NCI-H1105 treated with DMSO at 0.1 percent for 48 hours (cell line): ENCODE data around the gene SP2.
A peak's percentile ranks its signal among the peaks of the same experiment; 100 is the strongest.

Source experiments
- DNase-seq: peaks from one replicate; lab custom pipeline; 2025; lab: John Stamatoyannopoulos, UW

Gene SP2

DNA sequence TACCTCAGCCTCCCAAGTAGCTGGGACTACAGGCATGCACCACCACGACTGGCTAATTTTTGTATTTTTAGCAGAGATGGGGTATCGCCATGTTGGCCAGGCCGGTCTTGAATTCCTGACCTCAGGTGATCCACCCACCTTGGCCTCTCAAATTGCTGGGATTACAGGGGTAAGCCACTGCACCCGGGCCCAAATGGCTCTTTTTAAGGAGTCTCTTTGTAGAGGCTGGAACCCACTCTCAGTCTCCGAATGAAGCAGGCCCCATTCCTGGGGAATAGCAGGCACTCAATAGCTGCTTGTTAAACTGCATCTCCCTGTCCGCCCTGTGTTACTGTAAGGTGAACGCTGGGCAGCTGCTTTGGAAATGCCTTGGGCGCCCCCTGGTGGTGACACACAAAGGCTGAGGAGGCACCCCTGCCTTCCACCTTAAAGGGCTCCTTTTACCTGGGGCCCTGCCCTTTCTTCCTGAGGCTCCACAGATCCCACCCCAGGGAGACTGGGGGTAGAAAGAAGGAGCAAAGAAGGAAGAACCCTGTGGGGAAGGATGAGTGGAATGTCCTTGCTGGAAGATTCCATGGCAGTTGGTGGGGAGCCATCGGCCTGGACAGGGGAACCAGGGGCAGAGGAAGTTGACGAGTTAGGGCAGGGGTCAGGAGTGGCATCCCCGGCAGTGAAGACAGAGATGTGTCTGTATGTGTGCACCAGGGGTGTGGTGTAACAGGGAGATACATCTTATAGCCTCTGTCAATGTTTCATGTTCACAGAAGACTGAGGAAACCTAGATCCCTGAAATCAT lies 6.1 kb upstream of the SP2 start:
- DNase-seq, result peak; percentile 77

DNA sequence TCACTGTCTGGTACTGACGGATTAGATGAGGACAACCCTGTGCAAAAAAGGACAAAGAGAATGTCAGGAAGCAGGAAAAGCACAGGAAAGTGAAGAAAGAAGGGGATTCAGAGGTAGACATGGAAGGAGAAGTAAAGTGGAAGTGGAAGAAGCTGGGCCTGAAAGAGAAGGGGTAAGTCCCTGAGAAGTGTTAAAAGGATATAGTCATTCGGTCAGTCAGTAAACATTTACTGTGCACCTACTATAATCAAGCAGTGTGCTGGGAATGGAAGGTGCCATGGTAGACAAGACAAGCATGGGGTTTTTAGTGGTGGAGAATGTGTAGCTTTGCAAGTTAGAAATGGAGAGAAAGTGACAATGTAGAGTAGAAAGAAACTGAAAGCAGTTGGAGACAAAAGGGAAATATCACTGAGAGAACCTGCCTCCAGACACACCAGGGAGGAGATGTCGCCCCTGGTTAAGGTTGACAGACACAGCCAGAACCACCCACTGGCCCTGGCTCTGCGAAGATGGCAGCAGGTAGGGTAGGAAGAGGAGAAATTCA lies 4.4 kb upstream of the SP2 start:
- DNase-seq, result no peak

DNA sequence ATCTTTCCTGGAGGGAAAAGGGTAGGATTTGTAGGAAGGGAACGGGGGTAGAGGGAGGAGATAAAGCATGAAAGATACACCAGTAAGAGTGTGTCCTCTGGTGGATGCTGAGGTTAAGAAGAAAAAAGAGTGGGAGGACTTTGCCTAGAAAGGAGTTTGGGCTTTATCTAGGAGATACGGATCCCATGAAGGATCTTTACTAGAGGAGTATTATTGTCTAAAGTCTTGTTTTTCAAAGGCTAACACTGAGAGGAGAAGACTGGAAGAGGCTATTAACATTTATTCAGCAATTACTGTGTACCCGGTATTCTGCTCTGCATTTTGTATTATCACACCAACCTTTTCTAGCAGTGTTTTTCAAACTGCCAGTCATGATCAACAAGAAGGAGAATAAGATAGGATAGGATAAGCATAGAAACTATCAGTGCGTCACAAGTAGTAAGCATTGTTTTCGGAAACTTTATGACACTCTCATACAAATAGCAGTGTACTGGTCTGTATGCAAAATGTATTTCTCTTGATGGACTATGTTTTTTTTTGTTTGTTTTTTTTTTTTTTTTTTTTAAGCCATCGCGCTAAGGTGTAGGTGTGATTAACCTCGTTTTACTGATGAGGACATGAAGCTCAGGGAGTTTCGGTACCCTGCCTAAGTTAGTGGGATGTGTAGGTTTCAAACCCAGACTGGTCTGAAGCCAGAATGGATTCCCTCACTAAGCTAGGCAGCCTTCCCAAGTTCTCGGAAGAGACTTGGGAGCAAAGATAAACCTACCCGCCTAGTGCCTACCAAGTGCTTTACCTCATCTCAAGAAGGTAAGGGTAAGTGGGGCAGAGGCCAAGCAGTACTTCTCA lies 1.3 kb upstream of the SP2 start:
- DNase-seq, result peak; percentile 8

DNA sequence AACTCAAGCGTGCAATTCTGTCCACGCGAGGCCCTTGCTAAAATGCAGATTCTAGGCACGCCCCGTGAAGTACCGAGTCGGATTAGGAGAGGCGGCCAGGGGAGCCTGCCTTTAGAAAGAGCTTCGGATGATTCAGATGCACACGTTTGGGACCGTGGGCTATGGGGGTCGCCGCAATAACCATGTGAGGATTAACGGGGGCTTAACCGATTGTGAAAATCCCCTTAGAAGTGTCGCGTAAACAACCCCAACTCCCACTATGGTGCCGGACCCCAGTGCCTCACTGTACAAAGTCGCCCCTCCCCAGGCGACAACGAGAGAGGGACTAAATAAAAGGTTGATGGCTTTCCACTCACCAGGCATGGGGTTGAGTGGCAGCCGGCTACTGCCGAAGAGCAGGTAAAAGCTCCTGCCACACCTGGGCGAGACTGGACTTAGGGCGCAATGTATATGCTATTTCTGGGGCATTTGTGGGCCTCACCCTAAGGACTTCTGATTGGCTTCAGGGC lies 635 bp upstream of the SP2 start:
- no peak for DNase-seq

DNA sequence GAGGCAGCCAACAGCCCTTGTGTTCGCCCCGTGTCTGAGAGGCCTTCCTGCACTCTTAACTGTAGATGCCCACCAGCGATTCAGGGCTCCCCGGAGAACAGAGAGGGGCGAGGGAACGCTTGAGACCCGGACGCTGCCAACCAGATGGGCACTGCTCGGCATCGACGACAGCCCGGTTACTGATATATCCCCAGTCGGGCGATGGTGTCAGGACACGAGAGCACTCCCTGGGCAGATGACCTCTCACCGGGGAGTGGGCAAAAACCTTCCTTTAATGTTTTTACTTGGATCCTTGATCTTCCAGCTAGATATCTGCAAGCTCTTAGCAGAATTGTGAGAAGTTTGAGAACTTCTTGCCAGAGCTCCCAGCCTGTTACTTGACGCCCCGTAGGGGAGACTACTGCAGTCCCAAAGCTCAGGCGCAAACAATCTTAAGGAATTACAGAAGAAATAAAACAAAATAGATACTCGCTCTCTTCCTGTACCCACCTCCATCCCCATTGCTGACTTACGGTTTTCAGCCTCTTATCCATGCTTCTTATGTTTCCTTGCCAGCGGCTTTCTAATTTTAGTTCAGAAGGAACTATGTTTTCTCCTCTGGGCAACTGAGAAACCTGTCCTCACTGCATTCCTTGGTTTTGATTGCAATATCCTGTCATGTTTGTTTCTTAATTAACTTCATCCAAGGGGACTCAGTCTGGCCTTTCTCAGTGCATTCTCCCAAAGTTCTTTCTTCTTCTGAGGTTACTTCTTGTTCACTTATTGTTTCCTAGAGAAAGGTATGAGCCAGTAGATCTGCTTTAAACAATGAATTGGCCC lies 845 bp downstream of the SP2 start:
- DNase-seq, result no peak

DNA sequence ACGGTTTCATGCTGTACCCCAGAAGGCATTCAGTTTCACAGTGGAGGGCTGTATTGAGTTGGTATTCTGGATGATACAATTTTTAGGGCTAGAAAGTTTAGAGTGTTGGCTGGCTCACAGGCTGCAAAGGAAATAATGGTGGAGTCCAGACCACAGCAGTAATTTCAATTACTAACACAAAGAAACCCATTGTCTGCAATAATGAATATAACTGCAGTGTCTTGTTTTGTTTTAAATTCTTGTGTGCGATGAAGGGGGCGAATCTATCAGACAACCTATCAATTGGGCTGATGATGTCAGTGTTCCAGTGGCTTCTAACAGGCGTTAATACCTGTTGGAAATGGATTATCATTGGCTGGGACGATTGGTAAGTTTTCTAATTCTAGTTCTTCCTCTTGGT lies 1.5 kb downstream of the SP2 start:
- DNase-seq, result no peak

DNA sequence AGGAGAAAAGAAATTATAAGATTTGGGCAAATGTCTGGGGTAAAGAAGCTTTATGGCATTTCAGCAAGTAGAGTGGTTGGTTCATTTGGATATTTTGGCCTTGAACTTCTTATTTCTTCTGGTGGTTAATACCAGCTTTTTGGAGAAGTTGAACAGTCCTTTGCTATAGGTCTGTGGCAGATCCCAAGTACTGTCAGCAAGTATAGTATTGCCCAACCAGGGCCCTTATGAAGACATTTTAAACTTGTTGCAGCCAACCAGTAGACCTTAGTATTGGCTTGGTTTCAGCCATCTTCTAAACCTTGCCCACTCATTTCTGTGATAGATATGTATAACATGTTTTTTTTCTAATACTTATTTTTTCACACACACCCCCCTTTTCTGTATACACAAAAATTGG lies 2.2 kb downstream of the SP2 start:
- DNase-seq, result no peak

DNA sequence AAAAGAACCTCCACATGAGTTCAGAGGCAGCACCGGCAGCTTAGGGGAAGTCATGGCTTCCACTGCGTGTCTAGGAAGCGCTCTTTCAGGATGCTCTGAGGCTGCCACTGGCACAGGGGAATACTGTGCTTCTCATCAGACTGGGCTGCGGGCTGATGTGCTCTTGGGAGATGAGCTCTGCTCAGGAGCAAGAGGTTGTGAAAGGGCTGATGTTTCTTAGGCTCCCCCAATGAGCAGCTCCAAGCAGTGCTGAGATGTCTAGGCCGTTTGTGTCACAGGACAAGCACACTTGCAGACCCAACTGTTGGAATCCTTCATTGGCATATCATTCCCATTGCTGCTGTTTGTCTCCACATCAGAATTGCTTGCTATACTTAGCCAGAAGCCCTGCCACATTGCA lies 3.6 kb downstream of the SP2 start:
- no peak for DNase-seq

DNA sequence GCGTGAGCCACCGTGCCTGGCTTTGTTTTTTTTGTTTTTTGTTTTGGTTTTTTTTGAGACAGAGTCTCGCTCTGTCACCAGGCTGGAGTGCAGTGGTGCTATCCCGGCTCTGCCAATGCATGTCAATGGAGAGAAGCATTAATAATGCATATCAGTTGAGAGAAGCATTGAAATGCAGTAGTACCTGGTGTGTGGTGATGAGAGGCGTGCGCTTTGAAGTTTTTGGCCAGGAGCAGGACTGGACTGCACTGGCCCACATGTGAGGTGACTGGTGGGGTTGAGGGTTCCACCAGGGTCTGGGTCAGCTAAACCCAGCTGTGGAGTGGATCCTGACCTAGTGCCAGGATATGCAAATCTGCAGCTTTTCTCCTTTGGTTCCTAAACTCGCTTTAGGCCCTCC lies 5.4 kb downstream of the SP2 start:
- DNase-seq, result no peak

DNA sequence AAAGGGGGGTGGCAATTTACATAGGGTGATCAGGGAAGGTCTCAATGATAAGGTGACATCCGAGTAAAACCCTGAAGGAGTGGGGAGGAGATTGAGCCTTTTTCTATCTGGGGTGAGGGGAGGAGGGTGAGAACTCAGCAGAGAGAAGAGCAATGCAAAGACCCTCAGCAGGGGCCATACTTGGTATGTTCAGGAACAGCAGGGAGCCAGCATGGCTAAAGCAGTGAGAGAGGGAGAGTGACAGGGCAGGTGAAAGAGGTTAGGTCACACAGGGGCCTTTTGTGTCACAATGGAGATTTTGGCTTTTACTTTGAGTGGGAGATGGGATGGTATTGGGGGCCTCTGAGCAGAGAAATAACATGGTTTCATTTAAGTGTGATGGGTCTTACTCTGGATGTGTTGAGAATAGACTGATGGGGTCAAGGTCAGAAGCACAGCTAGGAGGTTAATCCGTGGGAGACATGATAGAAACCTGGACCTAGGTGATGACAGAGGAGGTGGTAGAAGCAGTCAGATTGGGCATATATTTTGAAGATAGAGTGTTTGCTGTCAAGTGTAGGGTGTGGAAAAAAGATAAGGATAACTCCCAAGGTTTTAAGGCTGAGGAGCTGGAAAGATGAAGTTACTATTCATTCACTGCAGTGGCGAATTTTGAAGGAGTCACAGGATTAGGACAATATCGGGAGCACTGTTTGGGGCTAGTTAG lies 6.2 kb downstream of the SP2 start:
- no peak for DNase-seq

DNA sequence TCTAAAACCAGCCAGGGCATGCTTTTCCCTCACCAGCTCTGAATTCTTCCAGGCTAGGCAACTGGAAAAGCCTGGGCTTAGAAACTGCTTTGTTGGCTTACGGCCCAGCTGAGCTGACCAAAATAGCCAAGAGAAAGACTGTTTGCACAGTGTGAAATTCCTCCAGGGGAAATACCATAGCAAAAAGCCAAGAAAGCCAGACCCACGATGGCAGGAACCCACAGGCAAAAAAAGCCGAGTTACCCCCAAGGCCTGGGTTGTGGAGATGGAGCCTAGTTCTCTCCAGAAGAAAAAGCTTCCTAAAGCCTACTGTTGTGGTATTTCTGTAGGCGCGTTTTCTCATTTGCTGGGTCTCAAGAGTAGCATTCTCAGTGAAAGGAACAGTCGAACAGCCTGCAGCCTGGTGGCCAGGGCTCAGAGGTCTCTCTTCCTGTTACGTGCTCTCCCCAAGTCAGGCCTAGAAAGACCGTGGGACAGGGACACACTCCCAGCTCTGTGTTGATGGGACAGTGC lies 9.2 kb downstream of the SP2 start:
- no peak for DNase-seq

DNA sequence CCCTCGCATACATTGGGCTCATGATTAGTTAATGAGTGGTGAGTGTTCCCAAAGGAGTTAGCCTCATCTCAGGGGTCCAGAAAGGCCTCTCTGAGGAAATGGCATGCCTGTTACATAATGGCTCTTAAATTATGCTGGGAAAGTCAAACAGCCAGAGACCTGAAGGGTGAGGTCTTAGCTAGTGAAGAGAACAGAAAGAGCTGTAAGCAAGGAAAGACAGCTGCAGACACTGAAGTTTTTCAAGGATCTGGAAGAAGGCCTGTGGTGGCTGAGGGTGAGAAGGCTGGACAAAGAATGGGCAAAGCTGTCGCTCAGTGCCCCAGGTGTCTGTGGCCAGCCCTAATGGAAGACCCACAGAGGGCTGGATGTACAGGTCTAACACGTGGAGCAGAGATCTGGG lies 10.4 kb downstream of the SP2 start:
- DNase-seq, result no peak

DNA sequence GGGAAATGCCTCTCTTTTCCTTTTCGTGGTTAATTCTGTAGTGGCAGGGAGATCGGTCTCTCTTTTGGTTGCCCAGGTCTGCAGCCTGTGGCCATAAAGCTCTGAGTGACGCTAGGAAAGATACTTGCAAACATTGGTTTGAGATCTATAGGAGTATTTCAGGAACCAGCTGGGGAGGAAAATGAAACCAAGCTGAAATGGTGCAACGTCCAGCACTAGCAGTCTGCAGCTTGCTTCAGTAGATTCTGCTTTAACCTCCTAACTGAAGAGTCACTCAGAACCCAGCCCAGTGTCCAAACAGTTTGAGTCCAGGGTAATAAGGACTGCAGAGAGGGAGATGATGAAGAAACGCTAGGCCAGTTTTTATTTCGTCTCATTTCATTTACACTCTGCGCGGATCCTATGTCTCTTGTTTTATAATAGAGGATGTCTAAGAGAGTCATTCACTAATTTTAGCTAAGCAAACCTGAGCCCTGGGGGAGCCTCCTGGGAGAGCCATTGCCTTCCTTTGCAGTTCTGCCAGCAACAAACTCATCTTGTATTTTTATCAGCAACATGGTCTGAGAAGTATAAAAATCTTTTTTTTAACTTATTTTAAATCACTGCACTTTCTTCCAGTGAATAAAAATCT lies 12.0 kb downstream of the SP2 start:
- DNase-seq, result no peak

DNA sequence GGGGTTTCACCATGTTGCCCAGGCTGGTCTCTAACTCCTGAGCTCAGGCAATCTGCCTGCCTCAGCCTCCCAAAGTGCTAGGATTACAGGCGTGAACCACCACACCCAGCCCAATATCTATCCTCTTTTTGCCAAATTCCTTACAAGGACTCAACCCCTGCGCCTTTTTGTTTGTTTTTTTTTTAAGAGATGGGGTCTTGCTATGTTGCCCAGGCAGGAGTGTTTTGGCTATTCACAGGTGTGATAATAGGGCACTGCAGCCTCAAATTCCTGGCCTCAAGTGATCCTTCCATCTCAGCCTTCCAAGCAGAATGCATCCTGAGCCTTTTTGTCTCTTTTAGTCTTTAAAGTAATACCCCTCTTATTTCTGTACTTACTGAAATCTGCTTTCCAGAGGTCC lies 17.0 kb downstream of the SP2 start:
- DNase-seq, result no peak

DNA sequence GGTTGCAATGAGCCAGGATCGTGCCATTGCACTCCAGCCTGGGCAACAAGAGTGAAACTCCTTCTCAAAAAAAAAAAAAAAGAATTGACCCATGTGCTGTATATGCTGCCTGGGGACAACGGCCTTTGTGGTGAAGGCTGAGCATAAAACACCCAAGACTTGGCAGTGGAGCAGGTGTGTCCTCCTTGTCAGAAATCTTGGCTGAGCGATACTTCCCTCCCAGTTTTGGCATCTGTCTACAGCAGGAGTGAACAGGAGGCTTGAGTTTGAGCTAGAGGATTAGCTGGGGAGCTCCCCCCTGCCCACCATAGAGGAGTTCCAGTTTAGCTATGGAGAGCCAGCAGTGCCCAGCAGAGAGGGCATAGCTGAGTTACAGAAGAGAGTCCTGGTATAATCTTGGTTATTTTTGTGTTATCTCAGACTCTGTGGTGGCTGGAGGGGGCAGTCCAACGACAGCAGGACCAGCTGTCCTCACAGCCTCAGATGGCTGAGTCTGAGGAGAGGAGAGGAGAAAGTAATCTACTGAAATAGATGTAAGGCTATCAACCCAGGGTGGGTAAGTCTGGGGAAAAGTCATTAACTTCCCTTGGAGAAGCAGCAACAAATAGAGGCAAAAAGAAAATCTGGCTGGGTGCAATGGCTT lies 18.4 kb downstream of the SP2 start:
- no peak for DNase-seq

DNA sequence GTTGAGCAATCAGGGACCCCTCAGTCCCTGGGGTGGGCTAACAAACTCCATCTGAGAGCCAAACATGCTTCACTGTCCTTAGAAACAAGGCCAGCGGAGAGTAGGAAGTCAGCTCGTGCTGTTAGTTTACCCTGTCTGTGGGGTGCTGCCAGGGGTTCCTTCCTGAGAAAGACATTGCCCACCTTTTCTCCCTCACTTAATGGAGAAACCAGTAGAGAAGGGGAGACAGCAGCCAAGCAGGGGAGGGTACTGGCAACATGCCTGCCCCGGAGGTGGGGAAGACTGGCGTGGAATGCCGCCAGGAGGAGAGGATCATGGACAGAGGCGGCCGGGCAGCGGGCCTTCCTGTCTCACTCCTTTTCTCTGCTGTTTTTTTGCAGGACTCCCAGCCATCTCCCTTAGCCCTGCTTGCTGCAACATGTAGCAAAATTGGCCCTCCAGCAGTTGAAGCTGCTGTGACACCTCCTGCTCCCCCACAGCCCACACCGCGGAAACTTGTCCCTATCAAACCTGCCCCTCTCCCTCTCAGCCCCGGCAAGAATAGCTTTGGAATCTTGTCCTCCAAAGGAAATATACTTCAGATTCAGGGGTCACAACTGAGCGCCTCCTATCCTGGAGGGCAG lies 19.9 kb downstream of the SP2 start:
- no peak for DNase-seq

DNA sequence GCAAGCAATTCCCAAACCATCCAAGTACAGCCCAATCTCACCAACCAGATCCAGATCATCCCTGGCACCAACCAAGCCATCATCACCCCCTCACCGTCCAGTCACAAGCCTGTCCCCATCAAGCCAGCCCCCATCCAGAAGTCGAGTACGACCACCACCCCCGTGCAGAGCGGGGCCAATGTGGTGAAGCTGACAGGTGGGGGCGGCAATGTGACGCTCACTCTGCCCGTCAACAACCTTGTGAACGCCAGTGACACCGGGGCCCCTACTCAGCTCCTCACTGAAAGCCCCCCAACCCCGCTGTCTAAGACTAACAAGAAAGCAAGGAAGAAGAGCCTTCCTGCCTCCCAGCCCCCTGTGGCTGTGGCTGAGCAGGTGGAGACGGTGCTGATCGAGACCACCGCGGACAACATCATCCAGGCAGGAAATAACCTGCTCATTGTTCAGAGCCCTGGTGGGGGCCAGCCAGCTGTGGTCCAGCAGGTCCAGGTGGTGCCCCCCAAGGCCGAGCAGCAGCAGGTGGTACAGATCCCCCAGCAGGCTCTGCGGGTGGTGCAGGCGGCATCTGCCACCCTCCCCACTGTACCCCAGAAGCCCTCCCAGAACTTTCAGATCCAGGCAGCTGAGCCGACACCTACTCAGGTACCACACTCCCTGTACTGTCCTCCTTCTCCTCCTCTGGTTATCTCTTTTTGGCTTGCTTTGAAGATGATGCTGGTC lies 20.6 kb downstream of the SP2 start:
- DNase-seq, result no peak

DNA sequence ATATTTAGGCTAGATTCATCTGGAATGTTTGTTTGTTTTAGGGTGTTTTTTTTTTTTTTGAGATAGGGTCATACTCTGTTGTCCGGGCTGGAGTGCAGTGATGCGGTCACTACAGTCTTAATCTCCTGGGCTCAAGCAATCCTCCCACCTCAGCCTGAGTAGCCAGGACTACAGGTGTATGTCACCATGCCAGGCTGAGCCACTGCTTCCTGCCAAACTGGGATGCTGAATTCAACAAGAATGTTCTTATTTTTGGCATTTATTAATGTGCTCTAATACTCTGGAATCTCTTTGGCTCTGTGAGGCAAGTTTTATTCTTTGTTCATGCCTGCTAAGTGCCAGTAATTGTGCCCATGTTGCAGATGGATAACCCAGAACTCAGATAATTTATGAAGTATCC lies 21.5 kb downstream of the SP2 start:
- DNase-seq, result no peak

DNA sequence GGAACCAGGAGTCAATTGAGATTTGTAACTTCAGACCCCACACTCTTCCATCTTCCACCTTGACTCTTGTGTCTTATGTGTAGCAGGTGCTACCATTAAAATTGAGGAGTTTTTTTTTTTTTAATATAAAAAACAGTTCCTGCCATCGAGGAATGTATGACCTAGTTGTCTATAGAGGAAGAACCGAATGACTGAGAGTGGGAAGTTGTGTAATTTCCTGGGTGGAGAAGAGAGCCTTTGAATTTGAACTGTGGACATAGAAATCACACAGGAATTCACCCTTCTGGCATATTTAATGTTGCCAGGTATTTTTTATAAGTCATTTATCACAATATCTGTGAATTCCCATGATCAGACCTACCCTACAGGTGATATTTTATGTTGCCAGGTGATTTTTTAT lies 22.0 kb downstream of the SP2 start:
- no peak for DNase-seq
